Cardiac fibroblast (primary cell): ENCODE data around the gene NTN4.
A peak's percentile ranks its signal among the peaks of the same experiment; 100 is the strongest.
"Not testable (repeated sequence)": the region's sequence is repeated elsewhere in the genome, so short reads cannot be mapped to it uniquely, and the experiment has no call there.

Experiments
- DNase-seq, 2 donors: peaks; one replicate each; pipeline versions ENCODE4 v3.0.0 to v3.0.0-alpha.2; 2010; ENCODE audit warnings: low read depth in 2 of 2
- H3K4me3 ChIP-seq, 2 donors: replicated peaks in 1 of 2; 1 replicate in 1 of 2; 2 replicates in 1 of 2; pipeline ENCODE4 v1.5.1; 2011; ENCODE audit warnings: low read depth in 2 of 2, low read length in 2 of 2, mild to moderate bottlenecking in 2 of 2, moderate library complexity in 1 of 2
- CTCF ChIP-seq: IDR thresholded peaks from one replicate; pipeline ENCODE4 v1.5.1; 2011; ENCODE audit warnings: low read depth, mild to moderate bottlenecking, low read length, inconsistent platforms

Gene NTN4

GRCh38 chr12:95763809-95764253 lies 26.7 kb downstream of the NTN4 start:
- TF ChIP-seq CTCF: no peak
- no peak overlapping the region for H3K4me3 ChIP-seq
- DNase-seq: peak; percentile 68 to 97

- no peak for TF ChIP-seq CTCF
- H3K4me3 ChIP-seq: no peak overlapping the region
- no peak for DNase-seq
Observed at GRCh38 chr12:95762123-95762785, 28.3 kb downstream of the NTN4 start.

GRCh38 chr12:95760371-95760770 lies 30.2 kb downstream of the NTN4 start:
- TF ChIP-seq CTCF: no peak
- no peak for DNase-seq
- H3K4me3 ChIP-seq: no peak overlapping the region

- no peak for TF ChIP-seq CTCF
- peak in 1 of 2 donors; percentile 33 for DNase-seq
- no peak overlapping the region for H3K4me3 ChIP-seq
Observed at GRCh38 chr12:95759718-95760117, 30.8 kb downstream of the NTN4 start.

- H3K4me3 ChIP-seq: no peak overlapping the region
- no peak for DNase-seq
- no peak for TF ChIP-seq CTCF
Observed at GRCh38 chr12:95759039-95759438, 31.5 kb downstream of the NTN4 start.

- TF ChIP-seq CTCF: no peak
- H3K4me3 ChIP-seq: no peak overlapping the region
Observed at GRCh38 chr12:95756362-95756761, 34.2 kb downstream of the NTN4 start.

GRCh38 chr12:95755261-95755865 lies 35.2 kb downstream of the NTN4 start:
- no peak for TF ChIP-seq CTCF
- no peak for DNase-seq
- H3K4me3 ChIP-seq: no peak overlapping the region

More at GRCh38 chr12:95756362-95756761, 34.2 kb downstream of the NTN4 start:
- no peak for DNase-seq

GRCh38 chr12:95746062-95746461 lies 44.5 kb downstream of the NTN4 start:
- not testable (repeated sequence) for H3K4me3 ChIP-seq, DNase-seq
